ENCODE data around the gene SPG11.

Gene SPG11

DNA sequence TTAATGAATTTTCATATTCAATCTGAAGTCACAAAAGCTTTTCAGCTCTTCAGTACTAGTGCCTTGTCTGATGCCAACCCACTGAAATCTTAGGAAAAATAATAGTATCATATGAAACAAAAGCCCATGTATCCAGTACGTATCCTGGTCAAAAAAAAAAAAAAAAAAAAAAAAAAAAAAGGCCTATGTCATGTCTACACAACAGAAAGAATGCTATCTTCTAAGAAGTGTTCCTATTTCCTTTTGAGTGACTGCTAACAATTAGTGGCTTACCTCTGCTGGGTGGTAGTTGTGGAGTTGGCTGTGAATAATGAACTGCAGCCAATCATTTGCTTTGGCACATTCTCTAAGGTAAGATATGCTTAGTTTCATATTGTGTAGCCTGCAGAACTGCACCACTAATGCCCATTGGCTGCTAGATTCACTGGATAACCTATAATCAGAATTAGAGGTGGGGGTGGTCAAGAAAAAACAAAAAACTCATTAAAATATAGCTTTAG, 66.9 kb downstream of the SPG11 start:
- no peak overlapping the region for H3K4me3 ChIP-seq (ENCODE audit: low read length)
- H3K36me3 ChIP-seq (ENCODE audit: control insufficient read depth, insufficient read depth, low read length) = peaks cover 22% of the 10 kb centered on the region
- H3K27me3 ChIP-seq (ENCODE audit: control insufficient read depth, insufficient read depth, low read length) = no peaks in the 10 kb centered on the region
- H3K27ac ChIP-seq (ENCODE audit: low read depth, low read length) = no peak overlapping the region
- no peak overlapping the region for H3K9ac ChIP-seq (ENCODE audit: low read length)
- H3K4me1 ChIP-seq (ENCODE audit: control insufficient read depth, insufficient read depth, low read length) = no peaks in the 10 kb centered on the region

DNA sequence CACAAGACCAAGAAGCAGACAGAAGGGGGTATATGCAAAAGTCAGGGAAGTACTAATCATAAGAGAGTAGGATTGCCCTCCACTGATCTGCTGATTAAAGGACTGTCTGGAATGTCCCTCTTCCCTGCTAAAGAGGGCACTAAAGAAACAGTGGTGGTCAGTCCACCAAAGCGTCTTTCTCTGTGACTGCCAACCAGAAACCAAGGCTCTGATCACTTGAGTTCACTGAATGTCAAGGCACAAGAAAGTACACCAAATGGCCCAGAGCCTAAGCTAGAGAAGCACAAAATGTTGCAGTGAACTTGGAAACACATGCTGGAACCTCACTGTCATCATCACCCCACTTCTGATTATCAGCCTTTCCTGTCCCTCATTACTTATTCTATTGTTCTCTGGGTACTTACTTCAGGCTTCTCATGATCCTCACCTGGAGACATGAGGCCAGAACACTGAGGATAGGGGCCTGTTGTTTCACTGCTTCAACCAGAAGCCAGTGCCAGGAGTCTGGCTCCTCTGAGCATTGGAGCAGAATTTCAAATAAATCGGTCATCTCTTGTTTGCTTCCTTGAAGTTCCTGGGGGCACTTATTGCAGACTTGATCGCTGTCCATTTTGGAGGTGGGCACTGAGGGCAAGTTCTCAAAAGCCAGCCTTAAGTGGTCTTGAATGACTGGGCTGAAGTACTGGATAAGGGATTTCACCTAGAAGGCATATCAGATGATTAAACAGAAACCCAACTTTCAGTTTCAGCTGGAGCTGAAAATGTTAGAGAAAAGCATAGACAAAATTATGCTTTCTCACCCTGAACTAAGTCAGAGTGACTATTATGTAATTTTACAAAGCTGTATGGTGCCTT, 67.6 kb downstream of the SPG11 start:
- H3K36me3 ChIP-seq (ENCODE audit: control insufficient read depth, insufficient read depth, low read length) = peaks cover 21% of the 10 kb centered on the region
- no peak overlapping the region for H3K27ac ChIP-seq (ENCODE audit: low read depth, low read length)
- H3K4me3 ChIP-seq (ENCODE audit: low read length) = no peak overlapping the region

DNA sequence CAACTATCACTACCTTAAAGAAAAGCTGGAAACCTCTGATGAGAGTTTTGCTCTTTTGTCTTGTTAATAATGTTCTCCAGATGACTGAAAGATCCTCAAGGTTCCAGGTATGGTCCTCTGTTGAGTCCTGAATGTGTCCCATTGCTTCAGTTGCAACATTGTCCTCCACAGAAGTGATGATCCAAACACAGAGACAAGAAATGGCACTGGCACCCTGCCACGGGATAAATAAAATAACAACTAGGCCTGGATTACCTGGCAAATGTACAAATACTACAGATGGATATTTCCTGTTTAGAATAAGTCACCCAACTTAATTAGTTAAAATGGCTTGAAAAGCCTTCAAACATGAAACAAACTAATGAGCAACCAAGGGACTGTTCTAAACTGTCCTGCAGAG, 68.2 kb downstream of the SPG11 start:
- no peaks in the 10 kb centered on the region for H3K4me1 ChIP-seq (ENCODE audit: control insufficient read depth, insufficient read depth, low read length)
- H3K27me3 ChIP-seq (ENCODE audit: control insufficient read depth, insufficient read depth, low read length) = no peaks in the 10 kb centered on the region
- H3K36me3 ChIP-seq (ENCODE audit: control insufficient read depth, insufficient read depth, low read length) = peaks cover 26% of the 10 kb centered on the region
- H3K9ac ChIP-seq (ENCODE audit: low read length) = no peak overlapping the region
- no peak overlapping the region for H3K27ac ChIP-seq (ENCODE audit: low read depth, low read length)
- no peak overlapping the region for H3K4me3 ChIP-seq (ENCODE audit: low read length)

More for the DNA sequence above, 67.6 kb downstream of the SPG11 start:
- H3K27me3 ChIP-seq (ENCODE audit: control insufficient read depth, insufficient read depth, low read length) = no peaks in the 10 kb centered on the region
- no peak overlapping the region for H3K9ac ChIP-seq (ENCODE audit: low read length)
- H3K4me1 ChIP-seq (ENCODE audit: control insufficient read depth, insufficient read depth, low read length) = no peaks in the 10 kb centered on the region

DNA sequence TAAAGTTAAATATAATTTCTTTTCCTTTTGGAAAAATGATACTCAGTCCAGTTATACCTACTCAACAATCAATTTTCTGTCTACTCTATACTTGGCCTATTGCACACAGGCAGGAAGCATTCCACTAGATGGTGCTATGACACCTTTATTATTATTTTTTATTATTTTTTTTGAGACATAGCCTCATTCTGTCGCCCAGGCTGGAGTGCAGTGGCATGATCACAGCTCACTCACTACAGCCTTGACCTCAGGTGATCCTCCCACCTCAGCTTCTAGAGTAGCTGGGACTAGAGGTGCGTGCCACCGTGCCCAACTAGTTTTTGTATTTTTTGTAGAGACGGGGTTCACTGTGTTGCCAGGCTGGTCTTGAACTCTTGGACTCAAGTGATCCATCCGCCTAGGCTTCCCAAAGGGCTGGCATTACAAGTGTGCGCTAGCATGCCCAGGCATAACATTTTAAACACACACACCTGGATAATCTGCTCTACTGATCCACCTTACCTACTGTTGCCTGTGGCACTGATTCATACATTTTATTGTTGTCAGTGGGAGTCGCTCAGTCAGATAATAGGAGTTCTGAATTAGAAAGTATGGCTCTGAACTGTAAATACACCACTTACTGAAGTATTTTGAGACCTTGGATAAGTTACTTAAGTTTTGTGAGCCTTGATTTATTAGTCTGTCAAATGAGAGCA, 70.3 kb downstream of the SPG11 start:
- Histone ChIP-seq H3K27ac (ENCODE audit: low read depth, low read length) (no peak overlapping the region), H3K4me1 (ENCODE audit: control insufficient read depth, insufficient read depth, low read length) (no peaks in the 10 kb centered on the region), H3K4me3 (ENCODE audit: low read length) (no peak overlapping the region), H3K27me3 (ENCODE audit: control insufficient read depth, insufficient read depth, low read length) (no peaks in the 10 kb centered on the region), H3K36me3 (ENCODE audit: control insufficient read depth, insufficient read depth, low read length) (peaks cover 28% of the 10 kb centered on the region), H3K9ac (ENCODE audit: low read length) (no peak overlapping the region)

DNA sequence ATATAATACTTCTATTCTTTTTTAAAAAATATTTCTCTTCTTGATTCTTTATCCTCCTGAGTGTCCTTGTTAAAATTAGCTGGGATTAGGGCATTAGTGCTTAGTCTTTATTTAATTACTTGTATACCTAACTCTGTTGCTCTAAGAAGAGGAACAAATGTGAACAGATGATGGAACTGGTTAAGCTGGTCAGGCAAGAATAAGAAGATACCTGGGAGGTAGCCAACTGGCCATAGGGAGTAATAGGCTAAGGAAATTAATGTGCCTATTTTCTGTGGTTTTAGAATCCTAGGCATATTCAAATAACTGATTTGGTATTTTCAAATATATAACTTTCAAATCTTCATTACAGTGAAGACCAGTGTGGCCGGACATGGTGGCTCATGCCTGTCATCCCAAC, 72.1 kb downstream of the SPG11 start:
- no peaks in the 10 kb centered on the region for H3K27me3 ChIP-seq (ENCODE audit: control insufficient read depth, insufficient read depth, low read length)
- H3K4me1 ChIP-seq (ENCODE audit: control insufficient read depth, insufficient read depth, low read length) = no peaks in the 10 kb centered on the region
- H3K36me3 ChIP-seq (ENCODE audit: control insufficient read depth, insufficient read depth, low read length) = peaks cover 28% of the 10 kb centered on the region
- H3K27ac ChIP-seq (ENCODE audit: low read depth, low read length) = no peak overlapping the region
- no peak overlapping the region for H3K4me3 ChIP-seq (ENCODE audit: low read length)
- no peak overlapping the region for H3K9ac ChIP-seq (ENCODE audit: low read length)

DNA sequence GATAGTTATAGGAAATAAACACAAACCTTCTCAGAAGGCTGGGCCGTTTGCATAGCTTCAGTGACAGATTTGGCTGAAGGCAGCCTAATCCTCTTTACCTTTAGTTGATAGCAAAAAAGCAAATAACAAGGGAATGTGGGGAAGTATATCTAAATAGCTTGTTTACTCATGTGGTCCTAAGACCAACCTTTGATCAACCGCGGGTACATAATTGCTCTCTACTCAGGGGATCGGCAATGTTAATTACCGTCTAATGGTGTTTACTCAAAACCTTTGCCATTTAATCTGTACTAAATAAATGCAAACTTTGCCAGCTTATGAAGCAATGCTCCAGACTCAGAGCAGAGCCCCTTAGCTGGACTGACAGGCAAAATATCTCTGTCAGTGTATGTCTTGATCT, 74.9 kb downstream of the SPG11 start:
- Histone ChIP-seq H3K27me3 (ENCODE audit: control insufficient read depth, insufficient read depth, low read length) (no peaks in the 10 kb centered on the region), H3K27ac (ENCODE audit: low read depth, low read length) (no peak overlapping the region), H3K36me3 (ENCODE audit: control insufficient read depth, insufficient read depth, low read length) (peaks cover 25% of the 10 kb centered on the region), H3K9ac (ENCODE audit: low read length) (no peak overlapping the region), H3K4me3 (ENCODE audit: low read length) (no peak overlapping the region), H3K4me1 (ENCODE audit: control insufficient read depth, insufficient read depth, low read length) (no peaks in the 10 kb centered on the region)

DNA sequence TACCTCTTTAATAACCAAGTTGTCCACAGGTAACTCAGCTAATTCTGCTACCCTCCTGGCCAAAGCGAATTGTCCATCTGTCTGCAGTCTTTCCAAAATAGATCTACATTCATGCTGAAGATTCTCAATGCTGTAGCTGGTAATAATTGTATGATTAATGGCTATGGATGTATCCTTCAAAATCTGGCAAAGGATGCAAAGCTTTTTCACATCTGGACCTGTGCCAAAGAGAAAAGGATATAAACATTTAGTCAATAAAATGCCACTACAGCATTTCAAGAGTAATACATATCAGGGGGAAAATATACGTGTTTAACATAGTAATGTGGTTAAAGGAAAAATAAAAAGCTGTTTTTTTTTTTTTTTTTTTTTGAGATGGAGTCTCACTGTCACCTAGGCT, 77.8 kb downstream of the SPG11 start:
- Histone ChIP-seq H3K4me1 (ENCODE audit: control insufficient read depth, insufficient read depth, low read length) (no peaks in the 10 kb centered on the region), H3K4me3 (ENCODE audit: low read length) (no peak overlapping the region), H3K36me3 (ENCODE audit: control insufficient read depth, insufficient read depth, low read length) (peaks cover 22% of the 10 kb centered on the region), H3K9ac (ENCODE audit: low read length) (no peak overlapping the region), H3K27ac (ENCODE audit: low read depth, low read length) (no peak overlapping the region), H3K27me3 (ENCODE audit: control insufficient read depth, insufficient read depth, low read length) (no peaks in the 10 kb centered on the region)

DNA sequence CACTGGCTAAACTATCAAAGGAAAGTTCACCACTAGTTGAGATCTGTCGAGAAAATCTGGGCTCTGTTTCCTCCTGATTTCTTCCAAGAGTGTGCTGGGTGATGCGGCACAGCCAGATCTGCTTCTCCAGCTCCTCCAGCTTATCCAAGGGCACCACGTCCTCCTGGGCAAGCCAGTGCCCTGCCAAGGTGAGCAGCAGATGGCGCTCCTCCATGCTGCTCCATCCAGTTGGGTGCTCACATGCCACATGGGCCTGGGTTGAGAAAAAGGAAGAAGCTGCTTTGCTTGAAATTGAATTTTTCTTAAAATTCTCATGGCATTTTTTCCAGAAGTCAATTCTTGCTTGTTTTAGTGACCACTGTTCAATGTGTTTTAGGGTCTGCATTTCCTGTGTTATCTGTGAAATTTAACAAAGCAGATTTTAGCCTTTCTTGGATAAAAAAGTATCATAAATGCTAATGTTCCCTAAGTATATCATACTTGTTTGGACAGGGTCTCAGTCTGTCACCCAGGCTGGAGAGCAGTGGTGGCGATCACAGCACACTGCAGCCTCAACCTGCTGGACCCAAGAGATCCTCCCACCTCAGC, 79.2 kb downstream of the SPG11 start:
- Histone ChIP-seq H3K9ac (ENCODE audit: low read length) (no peak overlapping the region), H3K36me3 (ENCODE audit: control insufficient read depth, insufficient read depth, low read length) (peaks cover 18% of the 10 kb centered on the region), H3K27ac (ENCODE audit: low read depth, low read length) (no peak overlapping the region), H3K27me3 (ENCODE audit: control insufficient read depth, insufficient read depth, low read length) (no peaks in the 10 kb centered on the region), H3K4me3 (ENCODE audit: low read length) (no peak overlapping the region), H3K4me1 (ENCODE audit: control insufficient read depth, insufficient read depth, low read length) (no peaks in the 10 kb centered on the region)

DNA sequence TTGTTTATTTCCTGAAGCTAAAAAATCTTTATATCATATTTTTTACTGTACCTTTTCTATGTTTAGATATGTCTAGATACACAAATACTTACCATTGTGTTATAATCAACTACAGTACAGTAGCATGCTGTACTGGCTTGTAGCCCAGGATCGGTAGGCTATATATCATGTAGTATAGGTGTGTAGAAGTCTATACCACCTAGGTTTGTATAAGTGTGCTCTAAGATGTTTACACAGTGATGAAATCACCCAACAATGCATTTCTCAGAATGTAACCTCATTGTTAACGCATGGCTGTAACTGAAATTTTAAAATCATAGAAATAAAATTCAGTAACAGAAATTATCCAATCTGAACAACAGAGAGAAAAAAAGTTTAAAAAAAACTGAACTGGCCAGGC, 83.4 kb downstream of the SPG11 start:
- Histone ChIP-seq H3K36me3 (ENCODE audit: control insufficient read depth, insufficient read depth, low read length) (peaks cover 11% of the 10 kb centered on the region), H3K9ac (ENCODE audit: low read length) (no peak overlapping the region), H3K4me1 (ENCODE audit: control insufficient read depth, insufficient read depth, low read length) (no peaks in the 10 kb centered on the region), H3K4me3 (ENCODE audit: low read length) (no peak overlapping the region), H3K27me3 (ENCODE audit: control insufficient read depth, insufficient read depth, low read length) (no peaks in the 10 kb centered on the region), H3K27ac (ENCODE audit: low read depth, low read length) (no peak overlapping the region)

DNA sequence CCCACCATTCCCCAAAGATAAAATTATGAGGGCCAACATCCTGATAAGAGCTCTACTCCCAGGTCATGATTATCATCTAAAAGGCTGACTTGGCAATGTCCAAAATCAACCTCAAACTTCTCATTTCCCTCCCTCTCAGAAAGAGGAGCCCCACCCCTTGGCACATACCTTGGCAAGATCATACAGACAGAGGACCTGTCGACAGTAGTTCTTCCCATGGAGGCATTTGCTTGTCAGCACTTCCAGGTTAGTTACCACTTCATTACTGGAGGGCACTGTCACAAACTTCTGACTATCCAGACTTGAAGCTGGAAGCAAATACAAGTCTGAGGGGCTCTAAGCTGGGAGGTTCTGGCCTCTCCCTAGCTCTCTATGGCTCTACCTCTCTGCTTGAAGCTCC, 88.7 kb downstream of the SPG11 start:
- Histone ChIP-seq H3K4me3 (ENCODE audit: low read length) (no peak overlapping the region), H3K4me1 (ENCODE audit: control insufficient read depth, insufficient read depth, low read length) (no peaks in the 10 kb centered on the region), H3K9ac (ENCODE audit: low read length) (no peak overlapping the region), H3K27me3 (ENCODE audit: control insufficient read depth, insufficient read depth, low read length) (no peaks in the 10 kb centered on the region), H3K27ac (ENCODE audit: low read depth, low read length) (no peak overlapping the region), H3K36me3 (ENCODE audit: control insufficient read depth, insufficient read depth, low read length) (peaks cover 11% of the 10 kb centered on the region)

DNA sequence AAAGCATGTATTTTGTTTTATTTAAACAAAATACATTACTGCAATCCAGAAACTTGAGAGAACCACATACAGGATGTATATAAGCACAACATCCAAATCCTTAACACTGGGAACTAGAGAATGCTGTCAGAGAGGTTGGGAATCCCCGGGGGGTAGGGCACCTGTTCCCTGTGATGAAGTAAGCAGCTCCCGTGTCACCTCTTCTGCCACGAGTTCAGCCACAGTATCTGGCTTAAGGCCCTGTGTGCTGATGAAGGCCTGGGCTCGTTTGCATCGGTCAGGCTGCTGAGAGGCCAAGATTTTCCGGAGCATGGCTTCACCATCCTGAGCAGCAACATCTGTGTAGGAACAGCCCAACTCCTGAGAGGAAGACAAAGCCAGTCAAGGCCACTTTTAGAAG, 90.1 kb downstream of the SPG11 start:
- peaks cover 11% of the 10 kb centered on the region for H3K36me3 ChIP-seq (ENCODE audit: control insufficient read depth, insufficient read depth, low read length)

DNA sequence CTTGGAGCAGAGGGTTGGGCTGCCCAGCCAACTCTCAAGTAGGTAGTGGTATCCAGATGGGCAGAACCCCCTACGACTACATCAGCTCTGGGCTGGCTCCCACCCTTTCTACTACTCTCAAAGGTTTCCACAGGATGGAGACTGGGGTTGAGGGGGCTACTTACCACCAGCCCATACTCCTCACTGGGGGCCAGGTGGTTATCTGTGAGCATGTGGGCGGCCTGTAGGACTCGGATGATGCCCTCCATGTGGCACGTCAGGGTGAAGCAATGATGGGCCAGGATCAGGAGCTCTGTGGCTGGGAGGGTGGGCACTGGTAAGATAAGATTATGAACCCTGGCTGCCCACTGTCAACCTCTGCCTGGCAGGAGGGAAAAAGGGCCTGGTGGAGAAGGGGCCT, 93.1 kb downstream of the SPG11 start:
- H3K27me3 ChIP-seq (ENCODE audit: control insufficient read depth, insufficient read depth, low read length) = no peaks in the 10 kb centered on the region
- peaks cover 27% of the 10 kb centered on the region for H3K36me3 ChIP-seq (ENCODE audit: control insufficient read depth, insufficient read depth, low read length)
- H3K9ac ChIP-seq (ENCODE audit: low read length) = no peak overlapping the region
- H3K27ac ChIP-seq (ENCODE audit: low read depth, low read length) = no peak overlapping the region
- H3K4me3 ChIP-seq (ENCODE audit: low read length) = no peak overlapping the region
- no peaks in the 10 kb centered on the region for H3K4me1 ChIP-seq (ENCODE audit: control insufficient read depth, insufficient read depth, low read length)

More for the DNA sequence above, 90.1 kb downstream of the SPG11 start:
- Histone ChIP-seq H3K27ac (ENCODE audit: low read depth, low read length) (no peak overlapping the region), H3K9ac (ENCODE audit: low read length) (no peak overlapping the region), H3K4me3 (ENCODE audit: low read length) (no peak overlapping the region), H3K4me1 (ENCODE audit: control insufficient read depth, insufficient read depth, low read length) (no peaks in the 10 kb centered on the region), H3K27me3 (ENCODE audit: control insufficient read depth, insufficient read depth, low read length) (no peaks in the 10 kb centered on the region)
